HL-60 (cell line): ENCODE data around the gene CCDC69.

ENCODE experiments used
- CTCF ChIP-seq: IDR thresholded peaks from one replicate; pipeline ENCODE4 v1.5.1; 2011; ENCODE audit warnings: low read length, control low read depth, inconsistent platforms; ENCODE audit not compliant: insufficient read depth
- POLR2AphosphoS5 ChIP-seq: IDR thresholded peaks from 2 replicates; pipeline ENCODE4 v1.6.1; 2012; ENCODE audit warnings: low read depth
- REST ChIP-seq: IDR thresholded peaks from 2 replicates; pipeline ENCODE4 v1.6.1; 2012; ENCODE audit warnings: low read depth; ENCODE audit not compliant: insufficient replicate concordance
- SPI1 ChIP-seq: IDR thresholded peaks from 2 replicates; pipeline ENCODE4 v1.6.1; 2012; ENCODE audit warnings: low read depth, mild to moderate bottlenecking, borderline replicate concordance

- no peak for TF ChIP-seq CTCF
- TF ChIP-seq POLR2AphosphoS5: peak; percentile 68
- TF ChIP-seq REST: peak; percentile 22
- no peak for TF ChIP-seq SPI1
Measured at GRCh38 chr5:151213803-151214613, 9.9 kb downstream of the CCDC69 start.
